Measurements from ENCODE around the gene CLIP1.

- TF ChIP-seq CTCF (IDR thresholded peaks at IDR 0.05; ENCODE audit: low read length) (no peak), EZH2 (optimal IDR thresholded peaks at IDR 0.05; ENCODE audit: low read depth, low read length) (no peak)
Observed at GRCh38 chr12:122297494-122297893, 125.0 kb downstream of the CLIP1 start.
